Upper lobe of left lung (tissue), 6 donors: ENCODE data around the gene GRIN1. TPM values are rescaled to one million over a fixed set of nuclear protein-coding genes. Genes with fewer than 3 reads are reported as not detected.
A peak's percentile ranks its signal among the peaks of the same experiment; 100 is the strongest.

ENCODE experiments used
- ATAC-seq, 2 donors: fragments of 200-7000 bp; cut with Tn5 transposase; one replicate each; pipeline ENCODE4 v1.9.1; 2022; ENCODE audit warnings: mild to moderate bottlenecking in 2 of 2, moderate library complexity in 2 of 2; ENCODE audit not compliant: low FRiP score in 2 of 2
- DNase-seq, 2 donors: peaks; one replicate each; pipeline ENCODE4 v3.0.0-alpha.2; 2019 to 2020
- H3K27ac ChIP-seq, 4 donors: fragments of 200-600 bp; sonication (generic); one replicate each; pipeline ENCODE4 v1.5.1; 2016 to 2019
- H3K27me3 ChIP-seq, 4 donors: fragments of 200-600 bp; sonication (generic); one replicate each; pipeline ENCODE4 v1.5.1; 2017 to 2019
- H3K36me3 ChIP-seq, 4 donors: fragments of 200-600 bp; sonication (generic); one replicate each; pipeline ENCODE4 v1.5.1; 2016 to 2019
- H3K4me1 ChIP-seq, 4 donors: fragments of 200-600 bp; sonication (generic); one replicate each; pipeline ENCODE4 v1.5.1; 2018 to 2019
- H3K4me3 ChIP-seq, 4 donors: fragments of 200-600 bp; sonication (generic); one replicate each; pipeline ENCODE4 v1.5.1; 2017 to 2019; ENCODE audit warnings: mild to moderate bottlenecking in 2 of 4, moderate library complexity in 1 of 4
- H3K9me3 ChIP-seq, 4 donors: fragments of 200-600 bp; sonication (generic); one replicate each; pipeline ENCODE4 v1.5.1; 2018 to 2019
- EP300 ChIP-seq, 4 donors: sonication (generic); formaldehyde crosslinking; IDR thresholded peaks; one replicate each; pipeline ENCODE4 v1.5.1; 2017; ENCODE audit warnings: antibody characterized with exemption in 4 of 4, control low read depth in 2 of 4
- POLR2A ChIP-seq, 4 donors: fragments of 450-650 bp; IDR thresholded peaks; one replicate each; pipeline ENCODE4 v1.5.1; 2016 to 2017; ENCODE audit warnings: antibody characterized with exemption in 4 of 4, mild to moderate bottlenecking in 2 of 4
- POLR2AphosphoS5 ChIP-seq, 2 donors: sonication (generic); formaldehyde crosslinking; IDR thresholded peaks; one replicate each; pipeline ENCODE4 v1.5.1; 2017; ENCODE audit warnings: antibody characterized with exemption in 2 of 2
- WGBS, 2 donors: methylation state at CpG; one replicate each; pipeline ENCODE4 v1.1.5; 2017 to 2018; 5-methylcytosine and 5-hydroxymethylcytosine counted together
- total RNA-seq, 6 donors: library from RNA; depleted of rRNA in 4 of 6; stranded (reverse); fragments of >200 nt in 4 of 6; gene quantifications; one replicate each; pipeline versions ENCODE4 v1.1.0 to v1.2.1, GENCODE V29; 2016 to 2021
- TF ChIP-seq, protein P1 (sequence below), 6 experiments: fragments of 450-650 bp in 4 of 6; fragments of 200-600 bp in 2 of 6; sonication (generic) in 2 of 6; IDR thresholded peaks; one replicate each; pipeline ENCODE4 v1.5.1; 2016 to 2019; ENCODE audit warnings: antibody characterized with exemption in 6 of 6
- donor health status: DM: no; HTN: no; CAD: no; lungs with moderate emphysema.
- donor health status: DM: no; HTN: yes; CAD: no; lungs with severe emphysema.

GRIN1 gene
- total RNA-seq, 6 donors from 2014 or later: 0.17 to 2.1 (median 0.49) TPM; not detected in 3

GRCh38 chr9:137161558-137162486 lies 22.9 kb downstream of the GRIN1 start:
- 5 to 7% methylated on average over 17 to 18 of the region's 71 CpGs for WGBS, 2 donors
- H3K36me3 ChIP-seq: no peaks in the 10 kb centered on the region
- H3K27ac ChIP-seq: no peak overlapping the region
- H3K4me3 ChIP-seq: no peak overlapping the region
- peak in 1 of 2 donors; percentile 73 for DNase-seq
- no peak for TF ChIP-seq POLR2A (IDR thresholded peaks at IDR 0.05)
- TF ChIP-seq, protein P1, sequence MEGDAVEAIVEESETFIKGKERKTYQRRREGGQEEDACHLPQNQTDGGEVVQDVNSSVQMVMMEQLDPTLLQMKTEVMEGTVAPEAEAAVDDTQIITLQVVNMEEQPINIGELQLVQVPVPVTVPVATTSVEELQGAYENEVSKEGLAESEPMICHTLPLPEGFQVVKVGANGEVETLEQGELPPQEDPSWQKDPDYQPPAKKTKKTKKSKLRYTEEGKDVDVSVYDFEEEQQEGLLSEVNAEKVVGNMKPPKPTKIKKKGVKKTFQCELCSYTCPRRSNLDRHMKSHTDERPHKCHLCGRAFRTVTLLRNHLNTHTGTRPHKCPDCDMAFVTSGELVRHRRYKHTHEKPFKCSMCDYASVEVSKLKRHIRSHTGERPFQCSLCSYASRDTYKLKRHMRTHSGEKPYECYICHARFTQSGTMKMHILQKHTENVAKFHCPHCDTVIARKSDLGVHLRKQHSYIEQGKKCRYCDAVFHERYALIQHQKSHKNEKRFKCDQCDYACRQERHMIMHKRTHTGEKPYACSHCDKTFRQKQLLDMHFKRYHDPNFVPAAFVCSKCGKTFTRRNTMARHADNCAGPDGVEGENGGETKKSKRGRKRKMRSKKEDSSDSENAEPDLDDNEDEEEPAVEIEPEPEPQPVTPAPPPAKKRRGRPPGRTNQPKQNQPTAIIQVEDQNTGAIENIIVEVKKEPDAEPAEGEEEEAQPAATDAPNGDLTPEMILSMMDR (IDR thresholded peaks at IDR 0.05): no peak
- TF ChIP-seq POLR2AphosphoS5 (IDR thresholded peaks at IDR 0.05): no peak
- no peak for TF ChIP-seq EP300 (IDR thresholded peaks at IDR 0.05)
- H3K27me3 ChIP-seq: peaks cover 0 to 96% (median 69%) of the 10 kb centered on the region in 4 donors
- H3K4me1 ChIP-seq: peaks cover 15 to 38% (median 25%) of the 10 kb centered on the region in 4 donors
- H3K9me3 ChIP-seq: no peaks in the 10 kb centered on the region
- ATAC-seq: no peak

- Histone ChIP-seq H3K4me1 (peaks cover 18 to 39% (median 26%) of the 10 kb centered on the region in 4 donors), H3K4me3 (peak overlapping the region in 3 of 4 donors; percentile 34 to 43 (median 37)), H3K27ac (no peak overlapping the region), H3K36me3 (no peaks in the 10 kb centered on the region), H3K27me3 (peaks cover 2 to 98% (median 70%) of the 10 kb centered on the region in 4 donors), H3K9me3 (no peaks in the 10 kb centered on the region)
- no peak for ATAC-seq
- TF ChIP-seq, protein P1 (IDR thresholded peaks at IDR 0.05): peak in 3 of 6 experiments; percentile 14 to 16 (median 15)
- no peak for TF ChIP-seq POLR2AphosphoS5 (IDR thresholded peaks at IDR 0.05)
- DNase-seq: peak; percentile 38 to 86
- 7 to 51% methylated on average over 10 to 52 of the region's 74 CpGs for WGBS, 2 donors
Observed at GRCh38 chr9:137162505-137163364, 23.8 kb downstream of the GRIN1 start.

DNA sequence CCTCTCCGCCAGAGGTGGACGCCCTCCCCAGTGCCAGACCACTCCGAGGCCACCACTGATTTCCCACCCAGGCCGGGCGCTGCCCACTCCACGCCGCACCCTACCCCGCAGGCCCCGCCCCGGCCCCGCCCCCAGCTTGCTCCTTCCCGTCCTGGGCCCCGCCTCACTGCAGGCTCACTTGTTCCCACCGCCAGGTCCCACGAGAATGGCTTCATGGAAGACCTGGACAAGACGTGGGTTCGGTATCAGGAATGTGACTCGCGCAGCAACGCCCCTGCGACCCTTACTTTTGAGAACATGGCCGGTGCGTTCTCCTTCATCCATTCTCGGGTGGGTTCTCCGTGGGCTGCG lies 24.4 kb downstream of the GRIN1 start:
- H3K27ac ChIP-seq: no peak overlapping the region
- no peaks in the 10 kb centered on the region for H3K9me3 ChIP-seq
- peaks cover 6 to 99% (median 71%) of the 10 kb centered on the region in 4 donors for H3K27me3 ChIP-seq
- DNase-seq: peak in 1 of 2 donors; percentile 77
- peak overlapping the region in 3 of 4 donors; percentile 34 to 43 (median 37) for H3K4me3 ChIP-seq
- 30 to 66% methylated on average over 6 to 26 of the region's 26 CpGs for WGBS, 2 donors
- peak in 1 of 2 donors; percentile 11 for ATAC-seq
- no peak for TF ChIP-seq POLR2AphosphoS5 (IDR thresholded peaks at IDR 0.05)
- TF ChIP-seq EP300 (IDR thresholded peaks at IDR 0.05): no peak
- TF ChIP-seq, protein P1 (IDR thresholded peaks at IDR 0.05): no peak
- no peak for TF ChIP-seq POLR2A (IDR thresholded peaks at IDR 0.05)
- H3K36me3 ChIP-seq: no peaks in the 10 kb centered on the region
- peaks cover 24 to 45% (median 32%) of the 10 kb centered on the region in 4 donors for H3K4me1 ChIP-seq

DNA sequence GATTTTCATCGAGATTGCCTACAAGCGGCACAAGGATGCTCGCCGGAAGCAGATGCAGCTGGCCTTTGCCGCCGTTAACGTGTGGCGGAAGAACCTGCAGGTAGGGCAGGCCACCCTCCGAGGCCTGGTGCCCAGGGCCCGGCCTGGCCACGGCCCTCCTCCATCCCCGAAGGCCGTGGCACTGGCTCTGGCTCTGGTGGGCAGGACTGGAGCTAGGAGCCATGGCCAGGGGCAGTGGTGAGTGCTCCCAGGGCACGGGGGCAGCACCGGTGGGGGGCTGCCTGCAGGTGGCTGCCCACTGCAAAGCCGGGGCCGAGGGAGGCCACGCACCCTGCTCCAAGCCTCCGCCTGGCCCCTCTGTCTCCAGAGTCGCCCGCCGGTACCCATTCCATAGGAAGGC lies 24.9 kb downstream of the GRIN1 start:
- WGBS, 2 donors: 78 to 82% methylated on average over 13 to 21 of the region's 22 CpGs
- peaks cover 8 to 100% (median 71%) of the 10 kb centered on the region in 4 donors for H3K27me3 ChIP-seq
- no peak overlapping the region for H3K27ac ChIP-seq
- H3K36me3 ChIP-seq: no peaks in the 10 kb centered on the region
- no peak overlapping the region for H3K4me3 ChIP-seq
- H3K9me3 ChIP-seq: no peaks in the 10 kb centered on the region
- DNase-seq: peak in 1 of 2 donors; percentile 66
- peaks cover 29 to 50% (median 36%) of the 10 kb centered on the region in 4 donors for H3K4me1 ChIP-seq
- no peak for ATAC-seq
- TF ChIP-seq POLR2A (IDR thresholded peaks at IDR 0.05) (no peak), EP300 (IDR thresholded peaks at IDR 0.05) (no peak), POLR2AphosphoS5 (IDR thresholded peaks at IDR 0.05) (no peak)
- TF ChIP-seq, protein P1 (IDR thresholded peaks at IDR 0.05): no peak
